Measurements from ENCODE around the gene ANKS1B.

Gene ANKS1B

GRCh38 chr12:99619389-99620158 lies 365.2 kb downstream of the ANKS1B start:
- no peak for DNase-seq (ENCODE audit: low spot score)
- CTCF ChIA-PET = interaction anchor here (0.5 to 0.6 kb wide), 2 partner anchors 210 to 951 kb away, joined by 3 read pairs; no protein-coding TSS in a partner anchor
- POLR2A ChIA-PET (ENCODE audit: low non-redundant PET) = no interaction called here
- no peak overlapping the region for H3K27ac ChIP-seq
- peak; percentile 40 for TF ChIP-seq CTCF (conservative IDR thresholded peaks at IDR 0.05; ENCODE audit: low read depth)

- CTCF ChIA-PET = no interaction called here
- no peak for DNase-seq (ENCODE audit: low spot score)
- no peak overlapping the region for H3K27ac ChIP-seq
- POLR2A ChIA-PET (ENCODE audit: low non-redundant PET) = no interaction called here
- TF ChIP-seq CTCF (conservative IDR thresholded peaks at IDR 0.05; ENCODE audit: low read depth) = no peak
Observed at GRCh38 chr12:99618657-99619056, 366.1 kb downstream of the ANKS1B start.

- ChIA-PET CTCF (no interaction called here), POLR2A (ENCODE audit: low non-redundant PET) (no interaction called here)
- DNase-seq (ENCODE audit: low spot score) = no peak
- no peak for TF ChIP-seq CTCF (conservative IDR thresholded peaks at IDR 0.05; ENCODE audit: low read depth)
- no peak overlapping the region for H3K27ac ChIP-seq
Observed at GRCh38 chr12:99611599-99611998, 373.1 kb downstream of the ANKS1B start.

- CTCF ChIA-PET = no interaction called here
- no peak overlapping the region for H3K27ac ChIP-seq
- no peak for DNase-seq (ENCODE audit: low spot score)
- POLR2A ChIA-PET (ENCODE audit: low non-redundant PET) = no interaction called here
- TF ChIP-seq CTCF (conservative IDR thresholded peaks at IDR 0.05; ENCODE audit: low read depth) = no peak
Observed at GRCh38 chr12:99611117-99611516, 373.6 kb downstream of the ANKS1B start.

- H3K27ac ChIP-seq = no peak overlapping the region
- no peak for TF ChIP-seq CTCF (conservative IDR thresholded peaks at IDR 0.05; ENCODE audit: low read depth)
- ChIA-PET CTCF (no interaction called here), POLR2A (ENCODE audit: low non-redundant PET) (no interaction called here)
- no peak for DNase-seq (ENCODE audit: low spot score)
Observed at GRCh38 chr12:99609455-99610181, 375.1 kb downstream of the ANKS1B start.

- no peak for DNase-seq (ENCODE audit: low spot score)
- ChIA-PET CTCF (no interaction called here), POLR2A (ENCODE audit: low non-redundant PET) (no interaction called here)
- no peak for TF ChIP-seq CTCF (conservative IDR thresholded peaks at IDR 0.05; ENCODE audit: low read depth)
- no peak overlapping the region for H3K27ac ChIP-seq
Observed at GRCh38 chr12:99600388-99600787, 384.3 kb downstream of the ANKS1B start.
